RWPE1 (cell line): ENCODE data around the gene CTBP2.

Experiments
- CTCF ChIA-PET: fragments of 350-600 bp; sonication (Branson Sonifier 250); formaldehyde crosslinking; extraction: SDS; loops from one replicate; lab custom pipeline; 2021; lab: Yijun Ruan, JAX
- POLR2A ChIA-PET: fragments of 400-600 bp; formaldehyde crosslinking; extraction: SDS; loops from one replicate; lab custom pipeline; 2020; ENCODE audit warnings: antibody characterized with exemption; ENCODE audit not compliant: low non-redundant PET; lab: Yijun Ruan, JAX
- DNase-seq: peaks from one replicate; pipeline ENCODE4 v3.0.0; 2012; ENCODE audit warnings: low spot score
- H3K27ac ChIP-seq: fragments of 450-650 bp; 2 replicates; pipeline ENCODE4 v1.5.1; 2017
- CTCF ChIP-seq: fragments of 450-650 bp; conservative IDR thresholded peaks from 2 replicates; pipeline ENCODE4 v1.5.1; 2017; ENCODE audit warnings: low read depth, mild to moderate bottlenecking

The CTBP2 gene

GRCh38 chr10:125172694-125173093, 12.3 kb upstream of the CTBP2 start:
- ChIA-PET POLR2A (no interaction called here), CTCF (no interaction called here)
- TF ChIP-seq CTCF = no peak
- DNase-seq = no peak
- H3K27ac ChIP-seq = no peak overlapping the region

GRCh38 chr10:125171402-125172306, 11.3 kb upstream of the CTBP2 start:
- no peak overlapping the region for H3K27ac ChIP-seq
- POLR2A ChIA-PET = no interaction called here
- DNase-seq = no peak
- CTCF ChIA-PET = interaction anchor here (0.5 kb wide), 1 partner anchor 279 kb away, joined by 5 read pairs; no protein-coding TSS in a partner anchor
- no peak for TF ChIP-seq CTCF

- POLR2A ChIA-PET = no interaction called here
- no peak for TF ChIP-seq CTCF
- CTCF ChIA-PET = interaction anchor here (0.6 to 1.4 kb wide), 2 partner anchors 8 to 492 kb away, joined by 3 to 5 read pairs; no protein-coding TSS in a partner anchor
- DNase-seq = no peak
- H3K27ac ChIP-seq = no peak overlapping the region
Measured at GRCh38 chr10:125169915-125170314, 9.6 kb upstream of the CTBP2 start.

- CTCF ChIA-PET = no interaction called here
- no peak for DNase-seq
- no peak overlapping the region for H3K27ac ChIP-seq
- TF ChIP-seq CTCF = no peak
- POLR2A ChIA-PET = no interaction called here
Measured at GRCh38 chr10:125169279-125169678, 8.9 kb upstream of the CTBP2 start.

GRCh38 chr10:125166658-125167057, 6.3 kb upstream of the CTBP2 start:
- ChIA-PET POLR2A (no interaction called here), CTCF (interaction anchor here (0.5 to 0.6 kb wide), 2 partner anchors 27 to 225 kb away, joined by 3 to 6 read pairs; no protein-coding TSS in a partner anchor)
- TF ChIP-seq CTCF = no peak
- H3K27ac ChIP-seq = no peak overlapping the region
- DNase-seq = no peak

GRCh38 chr10:125165584-125166573, 5.5 kb upstream of the CTBP2 start:
- H3K27ac ChIP-seq = no peak overlapping the region
- ChIA-PET POLR2A (no interaction called here), CTCF (interaction anchor here (0.5 to 0.6 kb wide), 2 partner anchors 28 to 225 kb away, joined by 3 to 6 read pairs; no protein-coding TSS in a partner anchor)
- no peak for DNase-seq
- TF ChIP-seq CTCF = no peak
